ENCODE data around the gene SORBS2.

Gene SORBS2

GRCh38 chr4:185775792-185776555 is 36.0 kb downstream of the SORBS2 start:
- DNase-seq (ENCODE audit: low read depth in 2 of 2, low spot score in 1 of 2) = no peak

- DNase-seq (ENCODE audit: low read depth in 2 of 2, low spot score in 1 of 2) = no peak
Observed at GRCh38 chr4:185774845-185775680, 36.9 kb downstream of the SORBS2 start.

GRCh38 chr4:185774131-185774653 is 37.8 kb downstream of the SORBS2 start:
- DNase-seq (ENCODE audit: low read depth in 2 of 2, low spot score in 1 of 2) = no peak

GRCh38 chr4:185773419-185773818 is 38.6 kb downstream of the SORBS2 start:
- DNase-seq (ENCODE audit: low read depth in 2 of 2, low spot score in 1 of 2) = no peak

- DNase-seq (ENCODE audit: low read depth in 2 of 2, low spot score in 1 of 2) = no peak
Observed at GRCh38 chr4:185772391-185773093, 39.5 kb downstream of the SORBS2 start.

- DNase-seq (ENCODE audit: low read depth in 2 of 2, low spot score in 1 of 2) = no peak
Observed at GRCh38 chr4:185771711-185772390, 40.1 kb downstream of the SORBS2 start.

GRCh38 chr4:185767528-185767927 is 44.5 kb downstream of the SORBS2 start:
- no peak for DNase-seq (ENCODE audit: low read depth in 2 of 2, low spot score in 1 of 2)

GRCh38 chr4:185764876-185765275 is 47.1 kb downstream of the SORBS2 start:
- DNase-seq (ENCODE audit: low read depth in 2 of 2, low spot score in 1 of 2) = no peak

- no peak for DNase-seq (ENCODE audit: low read depth in 2 of 2, low spot score in 1 of 2)
Observed at GRCh38 chr4:185761352-185762235, 50.4 kb downstream of the SORBS2 start.

GRCh38 chr4:185758807-185759206 is 53.2 kb downstream of the SORBS2 start:
- no peak for DNase-seq (ENCODE audit: low read depth in 2 of 2, low spot score in 1 of 2)

GRCh38 chr4:185755451-185755850 is 56.5 kb downstream of the SORBS2 start:
- no peak for DNase-seq (ENCODE audit: low read depth in 2 of 2, low spot score in 1 of 2)

- no peak for DNase-seq (ENCODE audit: low read depth in 2 of 2, low spot score in 1 of 2)
Observed at GRCh38 chr4:185754961-185755360, 57.0 kb downstream of the SORBS2 start.

- no peak for DNase-seq (ENCODE audit: low read depth in 2 of 2, low spot score in 1 of 2)
Observed at GRCh38 chr4:185752872-185753271, 59.1 kb downstream of the SORBS2 start.

- no peak for DNase-seq (ENCODE audit: low read depth in 2 of 2, low spot score in 1 of 2)
Observed at GRCh38 chr4:185749858-185750257, 62.1 kb downstream of the SORBS2 start.

GRCh38 chr4:185748901-185749390 is 63.0 kb downstream of the SORBS2 start:
- DNase-seq (ENCODE audit: low read depth in 2 of 2, low spot score in 1 of 2) = no peak

- no peak for DNase-seq (ENCODE audit: low read depth in 2 of 2, low spot score in 1 of 2)
Observed at GRCh38 chr4:185745891-185746290, 66.1 kb downstream of the SORBS2 start.

GRCh38 chr4:185744946-185745345 is 67.0 kb downstream of the SORBS2 start:
- DNase-seq (ENCODE audit: low read depth in 2 of 2, low spot score in 1 of 2) = no peak

- no peak for DNase-seq (ENCODE audit: low read depth in 2 of 2, low spot score in 1 of 2)
Observed at GRCh38 chr4:185744488-185744862, 67.5 kb downstream of the SORBS2 start.

- no peak for DNase-seq (ENCODE audit: low read depth in 2 of 2, low spot score in 1 of 2)
Observed at GRCh38 chr4:185743722-185744487, 68.1 kb downstream of the SORBS2 start.

All from stimulated activated CD8-positive, alpha-beta memory T cell treated with anti-CD3 and anti-CD28 coated beads, Interleukin-4, amount 100 ng/mL, for 4 hours (primary cell).